Osteocyte (in vitro differentiated cells): ENCODE data around the gene KCNJ13. TPM values are rescaled to one million over a fixed set of nuclear protein-coding genes. Genes with fewer than 3 reads are reported as not detected.

ENCODE experiments used
- DNase-seq: peaks from one replicate; pipeline ENCODE4 v3.0.0; 2021; ENCODE audit warnings: mixed read lengths; ENCODE audit not compliant: unreplicated experiment; ENCODE audit errors: extremely low spot score
- H3K27ac Mint-ChIP-seq: one replicate; pipeline ENCODE4 v1.8.0; 2021; ENCODE audit warnings: mild to moderate bottlenecking, mixed read lengths; ENCODE audit not compliant: unreplicated experiment
- H3K27me3 Mint-ChIP-seq: one replicate; pipeline ENCODE4 v1.8.0; 2021; ENCODE audit warnings: mixed read lengths; ENCODE audit not compliant: unreplicated experiment
- H3K36me3 Mint-ChIP-seq: one replicate; pipeline ENCODE4 v1.8.0; 2021; ENCODE audit warnings: mixed read lengths; ENCODE audit not compliant: unreplicated experiment
- H3K4me1 Mint-ChIP-seq: one replicate; pipeline ENCODE4 v1.8.0; 2021; ENCODE audit warnings: mixed read lengths; ENCODE audit not compliant: unreplicated experiment
- H3K4me3 Mint-ChIP-seq: one replicate; pipeline ENCODE4 v1.8.0; 2021; ENCODE audit warnings: mild to moderate bottlenecking, moderate library complexity, mixed read lengths; ENCODE audit not compliant: unreplicated experiment
- H3K9me3 Mint-ChIP-seq: one replicate; pipeline ENCODE4 v1.8.0; 2021; ENCODE audit warnings: mixed read lengths; ENCODE audit not compliant: unreplicated experiment
- total RNA-seq: library from RNA; stranded (reverse); gene quantifications from 2 replicates; pipeline ENCODE4 v1.2.1, GENCODE V29; 2021
- TF ChIP-seq, protein P1 (sequence below): fragments of 200-600 bp; sonication (generic); IDR thresholded peaks from 2 replicates; pipeline ENCODE4 v1.5.0; 2021; ENCODE audit warnings: antibody characterized with exemption, mild to moderate bottlenecking, moderate library complexity

KCNJ13 gene
- total RNA-seq, 1 donor from 2014 or later = not detected

DNA sequence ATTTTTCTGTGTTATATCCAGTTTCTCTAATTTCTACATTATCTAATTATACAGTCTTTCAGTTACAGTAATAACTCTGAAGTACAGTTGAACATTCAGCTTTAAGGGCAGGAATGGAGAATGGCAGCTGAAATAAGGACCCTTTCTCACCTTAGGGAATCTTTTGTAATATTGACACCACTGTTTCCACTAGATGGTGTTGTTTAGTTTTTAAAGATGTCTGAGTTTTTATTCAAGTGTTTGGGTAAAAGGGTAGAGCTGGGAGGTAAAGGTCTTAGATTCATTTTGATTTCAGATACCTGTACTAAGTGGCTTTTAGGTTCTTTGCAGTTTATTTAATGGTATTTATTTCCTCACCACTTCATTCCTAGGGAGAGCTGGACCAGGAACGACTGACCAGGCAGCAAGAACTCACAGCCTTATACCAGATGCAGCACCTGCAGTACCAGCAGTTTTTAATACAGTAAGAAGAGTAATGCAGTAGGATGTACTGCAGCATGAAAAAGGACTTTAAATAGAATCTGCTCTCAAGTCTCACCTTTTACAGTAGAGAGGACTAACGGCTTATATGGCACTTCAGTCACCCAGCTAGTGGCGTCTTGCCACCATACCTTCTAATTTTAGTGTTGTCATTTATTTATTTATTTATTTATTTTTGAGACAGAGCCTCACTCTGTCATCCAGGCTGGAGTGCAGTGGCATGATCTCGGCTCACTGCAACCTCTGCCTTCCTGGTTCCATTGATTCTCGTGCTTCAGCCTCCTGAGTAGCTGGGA, 33.2 kb upstream of the KCNJ13 start:
- H3K27me3 Mint-ChIP-seq = no peaks in the 10 kb centered on the region
- DNase-seq = no peak
- H3K27ac Mint-ChIP-seq = no peak overlapping the region
- H3K9me3 Mint-ChIP-seq = no peaks in the 10 kb centered on the region
- TF ChIP-seq, protein P1, sequence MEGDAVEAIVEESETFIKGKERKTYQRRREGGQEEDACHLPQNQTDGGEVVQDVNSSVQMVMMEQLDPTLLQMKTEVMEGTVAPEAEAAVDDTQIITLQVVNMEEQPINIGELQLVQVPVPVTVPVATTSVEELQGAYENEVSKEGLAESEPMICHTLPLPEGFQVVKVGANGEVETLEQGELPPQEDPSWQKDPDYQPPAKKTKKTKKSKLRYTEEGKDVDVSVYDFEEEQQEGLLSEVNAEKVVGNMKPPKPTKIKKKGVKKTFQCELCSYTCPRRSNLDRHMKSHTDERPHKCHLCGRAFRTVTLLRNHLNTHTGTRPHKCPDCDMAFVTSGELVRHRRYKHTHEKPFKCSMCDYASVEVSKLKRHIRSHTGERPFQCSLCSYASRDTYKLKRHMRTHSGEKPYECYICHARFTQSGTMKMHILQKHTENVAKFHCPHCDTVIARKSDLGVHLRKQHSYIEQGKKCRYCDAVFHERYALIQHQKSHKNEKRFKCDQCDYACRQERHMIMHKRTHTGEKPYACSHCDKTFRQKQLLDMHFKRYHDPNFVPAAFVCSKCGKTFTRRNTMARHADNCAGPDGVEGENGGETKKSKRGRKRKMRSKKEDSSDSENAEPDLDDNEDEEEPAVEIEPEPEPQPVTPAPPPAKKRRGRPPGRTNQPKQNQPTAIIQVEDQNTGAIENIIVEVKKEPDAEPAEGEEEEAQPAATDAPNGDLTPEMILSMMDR = no peak
- no peak overlapping the region for H3K4me3 Mint-ChIP-seq
- H3K4me1 Mint-ChIP-seq = no peaks in the 10 kb centered on the region
- peaks cover 63% of the 10 kb centered on the region for H3K36me3 Mint-ChIP-seq

DNA sequence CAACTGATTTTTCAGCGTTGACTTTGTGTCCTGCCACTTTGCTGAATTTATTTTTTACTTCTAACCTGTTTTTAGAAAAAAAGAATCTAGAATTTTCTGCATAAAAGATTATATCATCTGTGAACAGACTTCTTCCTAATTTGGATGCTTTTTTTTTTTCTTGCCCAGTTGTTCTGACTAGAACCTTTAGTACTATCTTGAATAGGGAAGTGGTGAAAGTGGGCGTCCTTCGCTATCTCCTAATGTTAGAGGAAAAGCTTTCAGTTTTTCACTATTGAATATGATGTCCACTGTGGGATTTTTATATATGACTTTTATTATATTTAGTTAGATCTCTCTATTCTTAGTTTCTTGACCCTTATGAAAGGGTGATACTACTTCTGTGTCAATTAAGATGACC, 25.7 kb upstream of the KCNJ13 start:
- no peaks in the 10 kb centered on the region for H3K27me3 Mint-ChIP-seq
- TF ChIP-seq, protein P1 = no peak
- no peak overlapping the region for H3K4me3 Mint-ChIP-seq
- H3K9me3 Mint-ChIP-seq = peaks cover 15% of the 10 kb centered on the region
- H3K36me3 Mint-ChIP-seq = peaks cover 52% of the 10 kb centered on the region
- H3K4me1 Mint-ChIP-seq = peaks cover 8% of the 10 kb centered on the region
- no peak for DNase-seq
- H3K27ac Mint-ChIP-seq = no peak overlapping the region

DNA sequence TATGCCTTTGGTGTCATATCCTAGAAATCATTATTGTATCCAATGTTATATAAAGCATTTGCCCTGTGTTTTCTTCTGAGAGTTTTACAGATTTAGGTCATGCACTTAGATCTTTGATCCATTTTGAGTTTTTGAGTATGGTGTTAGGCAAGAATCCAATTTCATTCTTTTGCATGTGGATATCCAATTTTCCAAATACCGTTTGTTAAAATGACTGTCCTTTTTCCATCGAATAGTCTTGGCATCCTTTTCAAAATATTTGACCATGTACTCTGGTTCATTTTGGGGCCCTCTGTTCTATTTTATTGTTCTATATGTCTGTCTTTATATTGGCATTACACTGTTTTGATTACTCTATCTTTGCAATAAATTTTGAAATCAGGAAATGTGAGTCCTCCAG, 23.8 kb upstream of the KCNJ13 start:
- H3K27ac Mint-ChIP-seq = peak overlapping the region; percentile 64
- H3K9me3 Mint-ChIP-seq = peaks cover 15% of the 10 kb centered on the region
- TF ChIP-seq, protein P1 = no peak
- H3K36me3 Mint-ChIP-seq = peaks cover 52% of the 10 kb centered on the region
- H3K27me3 Mint-ChIP-seq = no peaks in the 10 kb centered on the region
- H3K4me1 Mint-ChIP-seq = peaks cover 16% of the 10 kb centered on the region
- no peak for DNase-seq
- no peak overlapping the region for H3K4me3 Mint-ChIP-seq

DNA sequence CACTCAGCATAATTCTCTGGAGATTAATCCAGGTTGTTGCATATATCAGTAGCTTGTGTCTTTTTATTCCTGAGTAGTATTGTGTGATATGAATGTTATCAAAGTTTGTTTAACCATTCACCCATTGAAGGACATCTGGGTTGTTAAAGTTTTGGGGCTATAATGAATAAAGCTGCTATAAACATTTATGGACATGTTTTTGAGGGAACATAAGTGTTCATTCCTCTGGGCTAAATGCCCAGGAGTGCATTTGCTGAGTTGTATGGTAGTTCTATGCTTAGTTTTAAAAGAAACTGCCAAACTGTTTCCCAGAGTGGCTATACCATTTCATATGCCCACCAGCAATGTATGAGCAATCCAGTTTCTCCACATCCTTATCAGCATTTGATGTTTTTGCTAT, 21.8 kb upstream of the KCNJ13 start:
- Mint-ChIP-seq H3K4me3 (no peak overlapping the region), H3K9me3 (peaks cover 11% of the 10 kb centered on the region), H3K27ac (no peak overlapping the region), H3K4me1 (peaks cover 24% of the 10 kb centered on the region), H3K27me3 (no peaks in the 10 kb centered on the region), H3K36me3 (peaks cover 44% of the 10 kb centered on the region)
- TF ChIP-seq, protein P1 = no peak
- no peak for DNase-seq

DNA sequence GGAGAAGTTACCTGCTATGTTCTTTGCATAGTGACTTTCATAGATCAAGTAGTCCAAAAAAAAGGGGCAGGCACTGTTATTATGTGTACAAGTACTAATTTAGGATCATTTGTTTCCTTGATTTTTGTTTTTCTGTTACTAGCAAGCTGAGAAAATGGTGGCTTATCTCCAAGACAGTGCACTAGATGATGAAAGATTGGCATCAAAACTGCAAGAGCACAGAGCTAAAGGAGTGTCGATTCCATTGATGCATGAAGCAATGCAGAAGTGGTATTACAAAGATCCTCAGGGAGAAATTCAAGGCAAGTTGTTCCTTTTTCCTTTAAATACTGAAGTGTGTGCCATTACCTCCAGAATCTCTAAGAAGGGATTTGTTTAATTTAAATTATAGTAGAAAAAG, 19.6 kb upstream of the KCNJ13 start:
- peaks cover 24% of the 10 kb centered on the region for H3K4me1 Mint-ChIP-seq
- DNase-seq = no peak
- peak overlapping the region; percentile 71 for H3K27ac Mint-ChIP-seq
- TF ChIP-seq, protein P1 = no peak
- no peaks in the 10 kb centered on the region for H3K9me3 Mint-ChIP-seq
- H3K36me3 Mint-ChIP-seq = peaks cover 42% of the 10 kb centered on the region
- no peaks in the 10 kb centered on the region for H3K27me3 Mint-ChIP-seq
- no peak overlapping the region for H3K4me3 Mint-ChIP-seq
